GM19240 (cell line): ENCODE measurements around the gene LXN.
"Not testable (repeated sequence)": the region's sequence is repeated elsewhere in the genome, so short reads cannot be mapped to it uniquely, and the experiment has no call there.

ENCODE experiments used
- DNase-seq: peaks from one replicate; pipeline ENCODE4 v3.0.0; 2011; ENCODE audit warnings: low spot score; ENCODE audit not compliant: insufficient read length

Gene LXN, protein sequence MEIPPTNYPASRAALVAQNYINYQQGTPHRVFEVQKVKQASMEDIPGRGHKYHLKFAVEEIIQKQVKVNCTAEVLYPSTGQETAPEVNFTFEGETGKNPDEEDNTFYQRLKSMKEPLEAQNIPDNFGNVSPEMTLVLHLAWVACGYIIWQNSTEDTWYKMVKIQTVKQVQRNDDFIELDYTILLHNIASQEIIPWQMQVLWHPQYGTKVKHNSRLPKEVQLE

DNA sequence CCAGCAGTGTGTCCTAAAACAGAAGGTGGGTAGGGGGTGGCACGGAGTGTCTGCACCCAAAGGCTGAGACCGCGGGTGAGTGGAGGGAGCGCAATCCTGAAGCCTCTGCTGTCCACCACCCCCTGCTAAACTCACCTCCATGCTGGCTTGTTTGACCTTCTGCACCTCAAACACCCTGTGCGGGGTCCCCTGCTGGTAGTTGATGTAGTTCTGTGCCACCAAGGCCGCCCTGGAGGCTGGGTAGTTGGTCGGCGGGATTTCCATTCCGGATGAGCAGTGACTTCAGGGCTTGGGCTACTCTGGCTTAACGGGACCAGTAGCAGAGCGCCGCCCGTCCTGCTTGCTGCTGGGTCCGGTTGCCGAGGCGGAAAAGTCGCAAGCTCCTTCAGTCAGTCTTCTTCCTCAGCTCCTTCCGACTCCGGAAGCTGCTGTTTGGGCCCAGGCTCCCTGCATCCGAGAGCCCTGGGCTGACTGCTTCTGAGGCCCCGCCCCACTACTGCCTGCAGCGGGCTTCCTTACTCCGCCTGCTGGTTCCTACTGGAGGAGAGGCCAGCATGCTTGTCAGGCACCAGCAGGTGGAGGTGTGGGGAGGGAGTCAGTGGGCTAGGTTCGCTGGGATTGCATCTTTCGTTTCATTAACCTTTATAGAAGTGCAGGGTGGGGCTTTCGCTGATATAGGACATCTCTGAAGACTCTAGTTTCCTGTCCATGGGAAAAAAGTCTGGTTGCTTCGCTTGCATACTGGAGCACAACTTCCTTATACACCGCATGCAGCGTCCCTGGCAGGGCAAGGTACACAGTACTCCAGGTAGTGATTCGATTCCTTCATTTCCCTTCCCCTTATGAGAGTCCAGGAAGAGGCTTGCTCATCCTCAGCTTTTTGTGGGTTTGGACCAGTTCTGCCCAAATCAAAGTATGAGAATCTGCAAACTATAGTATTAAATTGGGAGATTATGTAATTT, at the start of gene LXN:
Gene LXN (minus strand): TSS at position 434 of the 962 bp plus-strand sequence. CDS start 170 bp downstream, at position 264.
- peak; percentile 68 for DNase-seq

DNA sequence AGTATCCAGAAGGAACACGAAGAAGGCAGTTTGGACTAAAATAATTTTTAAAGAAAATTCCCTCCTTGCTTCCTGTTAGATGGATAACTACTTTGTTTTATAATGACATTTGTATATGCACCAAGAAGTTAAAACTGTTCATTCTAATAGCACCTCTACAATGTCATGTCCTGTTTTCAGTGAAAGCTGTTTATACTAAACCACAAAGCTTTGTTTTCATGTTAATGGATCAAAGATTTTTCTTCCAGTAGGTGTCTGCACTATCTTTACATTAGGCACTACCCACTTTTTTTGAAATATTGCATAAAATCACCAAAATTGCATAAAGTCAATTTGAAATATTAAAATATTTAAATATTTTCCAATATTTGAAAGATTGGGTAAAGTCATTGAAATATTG, 49.7 kb upstream of the LXN start:
- no peak for DNase-seq

GRCh38 chr3:158718490-158719170, 46.2 kb upstream of the LXN start:
- no peak for DNase-seq

GRCh38 chr3:158717576-158717975, 45.1 kb upstream of the LXN start:
- no peak for DNase-seq

DNA sequence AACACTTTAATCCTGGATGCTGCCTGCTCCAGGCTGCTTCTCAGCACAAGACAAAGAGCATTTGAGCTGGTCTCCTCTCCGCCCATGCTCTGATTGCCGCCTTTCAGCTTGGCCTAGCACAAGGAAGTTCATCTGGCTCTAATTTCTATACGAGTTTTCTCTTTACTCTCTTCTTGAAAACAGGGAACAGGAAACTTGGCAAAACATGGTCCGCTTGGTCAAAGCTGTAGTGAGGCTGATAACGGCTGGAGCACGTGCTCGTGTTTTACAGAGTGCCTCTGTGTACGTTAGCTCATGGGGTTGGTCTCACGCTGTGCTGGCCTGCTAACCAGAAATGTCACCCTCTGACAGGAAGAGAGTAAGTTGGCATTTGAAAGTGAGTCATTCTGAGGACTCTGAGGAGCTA, 40.6 kb upstream of the LXN start:
- DNase-seq, result no peak

GRCh38 chr3:158712443-158712842, 40.0 kb upstream of the LXN start:
- no peak for DNase-seq

- no peak for DNase-seq
Observed at GRCh38 chr3:158711886-158712285, 39.4 kb upstream of the LXN start.

DNA sequence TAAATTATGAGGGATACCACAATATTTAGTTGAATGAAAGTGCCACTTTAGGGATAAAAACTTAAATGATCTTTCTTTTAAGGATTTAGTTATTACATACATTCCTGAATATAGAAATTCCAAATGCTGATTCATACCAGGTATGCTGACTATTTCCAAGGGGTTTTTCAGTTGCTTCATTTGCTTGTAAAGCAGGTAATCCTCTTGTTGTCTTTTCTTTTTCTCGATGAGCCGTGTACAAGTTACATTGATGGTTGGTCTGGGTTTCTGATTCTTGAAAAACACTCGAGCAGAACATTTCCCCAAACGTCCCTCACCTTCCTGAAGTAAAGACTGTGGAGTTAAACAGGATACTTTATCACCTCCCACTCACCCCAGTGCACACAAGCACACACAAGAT, 38.2 kb upstream of the LXN start:
- DNase-seq, result no peak

GRCh38 chr3:158709666-158710083, 37.2 kb upstream of the LXN start:
- no peak for DNase-seq

GRCh38 chr3:158703566-158703965, 31.1 kb upstream of the LXN start:
- DNase-seq, result no peak

- no peak for DNase-seq
Observed at GRCh38 chr3:158702815-158703481, 30.5 kb upstream of the LXN start.

GRCh38 chr3:158701420-158702065, 29.1 kb upstream of the LXN start:
- no peak for DNase-seq

- no peak for DNase-seq
Observed at GRCh38 chr3:158700559-158700958, 28.1 kb upstream of the LXN start.

GRCh38 chr3:158696618-158697017, 24.2 kb upstream of the LXN start:
- DNase-seq, result no peak

DNA sequence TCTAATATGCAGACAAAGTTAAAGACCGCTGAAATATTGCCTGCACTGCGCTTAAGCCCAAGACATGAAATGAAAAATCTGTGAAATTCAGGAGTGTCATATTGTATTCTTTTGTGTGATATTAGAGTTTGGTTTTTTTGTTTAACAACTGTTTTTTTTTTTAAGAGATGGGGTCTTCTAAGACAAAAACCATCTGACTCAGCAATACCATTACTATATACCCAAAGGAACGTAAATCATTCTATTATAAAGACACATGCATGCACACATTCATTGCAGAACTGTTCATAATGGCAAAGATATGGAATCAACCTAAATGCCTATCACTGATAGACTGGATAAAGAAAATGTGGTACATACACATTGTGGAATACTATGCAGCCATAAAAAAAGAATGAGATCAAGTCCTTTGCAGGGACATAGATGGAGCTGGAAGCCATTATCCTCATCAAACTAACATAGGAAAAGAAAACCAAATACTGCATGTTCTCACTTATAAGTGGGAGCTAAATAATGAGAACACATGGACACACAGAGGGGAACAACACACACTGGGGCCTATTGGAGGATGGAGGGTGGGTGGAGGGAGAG, 21.5 kb upstream of the LXN start:
- DNase-seq, result not testable (repeated sequence)

- no peak for DNase-seq
Observed at GRCh38 chr3:158685159-158685558, 12.7 kb upstream of the LXN start.

DNA sequence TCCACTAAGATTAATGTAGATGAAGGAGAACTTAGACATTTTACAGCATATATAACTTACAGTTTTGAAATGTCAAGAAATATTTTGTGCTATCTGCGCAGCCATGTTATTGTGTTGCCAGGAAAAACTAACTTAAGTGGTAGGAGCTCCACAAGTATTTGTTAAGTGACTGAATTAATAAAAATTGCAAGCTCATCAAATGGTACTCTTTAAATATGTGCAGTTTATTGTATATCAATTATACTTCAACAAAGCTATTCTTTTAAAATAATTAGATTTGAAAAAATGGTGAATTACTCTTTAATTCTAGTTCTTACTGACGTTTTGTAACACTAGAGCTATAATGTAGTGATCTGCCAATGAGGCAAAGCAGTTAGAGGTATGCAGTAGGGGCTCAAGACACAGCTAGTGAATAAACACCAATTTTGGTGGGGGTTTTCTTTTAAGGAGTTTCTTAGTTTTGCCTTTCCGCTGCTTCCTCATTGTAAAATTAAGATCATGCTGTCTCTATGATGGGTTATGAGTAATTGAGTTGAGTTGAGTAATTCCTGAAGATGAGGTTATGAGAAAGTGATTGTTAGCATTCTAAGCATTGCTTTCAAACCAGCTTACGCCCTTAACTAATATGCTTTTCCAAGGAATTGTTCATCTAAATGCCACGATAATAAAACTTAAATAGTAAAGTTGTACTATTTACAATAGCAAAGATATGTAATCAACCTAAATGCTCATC, 10.9 kb upstream of the LXN start:
- DNase-seq, result no peak

DNA sequence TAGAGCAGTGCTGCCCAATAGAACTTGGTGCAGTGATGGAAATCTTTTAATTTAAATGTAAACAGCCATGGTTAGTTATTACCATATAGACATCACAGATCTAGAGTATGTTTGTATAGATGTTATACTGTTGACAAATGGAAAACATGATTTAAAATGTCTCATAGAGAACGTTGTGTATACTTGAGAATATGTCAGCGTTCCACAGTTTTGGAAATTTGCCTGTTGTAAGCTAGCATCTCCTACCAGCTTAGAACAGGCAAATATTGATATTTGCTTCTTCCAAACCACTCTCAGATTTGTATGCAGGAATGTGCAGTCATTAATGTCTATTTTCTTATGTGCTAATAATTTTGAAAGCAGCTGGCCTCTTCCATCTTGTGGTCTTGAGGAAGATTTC, 8.4 kb upstream of the LXN start:
- no peak for DNase-seq

DNA sequence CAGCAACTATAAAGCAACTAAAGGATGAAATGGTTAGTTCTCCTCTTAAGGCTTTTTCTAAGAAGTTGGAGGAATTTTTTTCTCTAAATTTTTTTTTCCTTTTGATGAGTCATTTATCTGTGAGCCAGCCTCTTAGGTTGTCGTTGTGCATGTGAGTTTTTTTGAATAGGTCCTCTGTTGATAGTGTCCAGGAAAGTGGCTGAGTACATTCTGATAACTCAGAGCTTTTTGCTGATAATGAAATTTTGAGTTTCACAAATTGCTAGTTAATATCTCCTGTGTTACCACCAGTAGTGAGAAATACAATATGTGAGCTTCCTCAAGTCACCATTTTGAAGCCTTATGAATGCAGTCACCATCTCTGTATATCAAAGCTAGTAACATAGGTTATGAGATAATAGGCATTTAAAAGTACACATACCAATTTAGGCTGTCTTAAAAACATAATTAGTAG, 7.1 kb upstream of the LXN start:
- DNase-seq, result no peak

- no peak for DNase-seq
Observed at GRCh38 chr3:158678687-158679086, 6.2 kb upstream of the LXN start.
